Astrocyte of the spinal cord (primary cell): Measurements from ENCODE around the gene KRTAP10-3.
"Not testable (repeated sequence)": the region's sequence is repeated elsewhere in the genome, so short reads cannot be mapped to it uniquely, and the experiment has no call there.

Experiments used
- DNase-seq: peaks from one replicate; pipeline ENCODE4 v3.0.0; 2011; ENCODE audit warnings: low read depth, low spot score
- H3K4me3 ChIP-seq: 2 replicates; pipeline ENCODE4 v1.5.1; 2011; ENCODE audit warnings: low read depth, mild to moderate bottlenecking, low read length, moderate library complexity
- in situ Hi-C: cut with HindIII; loops from 2 replicates; pipeline ENCODE4 v1.10.0; 2017; ENCODE audit warnings: low sequenced_read_pairs
- TF ChIP-seq, protein P1 (sequence below): IDR thresholded peaks from 2 replicates; pipeline ENCODE4 v1.5.1; 2012; ENCODE audit warnings: low read depth, mild to moderate bottlenecking, low read length, inconsistent platforms

Gene KRTAP10-3, protein sequence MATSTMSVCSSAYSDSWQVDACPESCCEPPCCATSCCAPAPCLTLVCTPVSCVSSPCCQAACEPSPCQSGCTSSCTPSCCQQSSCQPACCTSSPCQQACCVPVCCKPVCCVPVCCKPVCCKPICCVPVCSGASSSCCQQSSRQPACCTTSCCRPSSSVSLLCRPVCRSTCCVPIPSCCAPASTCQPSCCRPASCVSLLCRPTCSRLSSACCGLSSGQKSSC

DNA sequence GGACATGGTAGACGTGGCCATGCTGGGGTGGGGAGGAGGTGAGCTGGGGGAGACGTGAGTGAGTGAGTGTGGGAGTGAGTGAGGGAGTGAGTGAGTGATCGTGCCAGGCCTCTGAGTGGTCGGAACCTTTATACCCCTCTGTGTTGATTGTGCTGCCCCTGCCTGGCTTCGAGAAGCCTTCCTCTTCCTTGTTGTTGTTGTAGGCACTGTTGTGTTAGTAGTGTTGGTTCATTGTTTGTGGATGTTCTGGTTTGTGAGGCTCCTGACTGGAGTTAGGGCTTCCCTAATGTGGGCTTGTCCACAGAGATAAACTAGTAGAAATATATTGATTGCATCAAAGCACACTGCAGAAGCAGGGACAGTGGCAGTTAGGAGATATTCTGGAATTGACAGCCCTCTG is at the start of gene KRTAP10-3:
Gene KRTAP10-3 (minus strand): TSS at position 101 of the 400 bp plus-strand sequence. CDS start 80 bp downstream, at position 21.
- no peak for DNase-seq
- TF ChIP-seq, protein P1, sequence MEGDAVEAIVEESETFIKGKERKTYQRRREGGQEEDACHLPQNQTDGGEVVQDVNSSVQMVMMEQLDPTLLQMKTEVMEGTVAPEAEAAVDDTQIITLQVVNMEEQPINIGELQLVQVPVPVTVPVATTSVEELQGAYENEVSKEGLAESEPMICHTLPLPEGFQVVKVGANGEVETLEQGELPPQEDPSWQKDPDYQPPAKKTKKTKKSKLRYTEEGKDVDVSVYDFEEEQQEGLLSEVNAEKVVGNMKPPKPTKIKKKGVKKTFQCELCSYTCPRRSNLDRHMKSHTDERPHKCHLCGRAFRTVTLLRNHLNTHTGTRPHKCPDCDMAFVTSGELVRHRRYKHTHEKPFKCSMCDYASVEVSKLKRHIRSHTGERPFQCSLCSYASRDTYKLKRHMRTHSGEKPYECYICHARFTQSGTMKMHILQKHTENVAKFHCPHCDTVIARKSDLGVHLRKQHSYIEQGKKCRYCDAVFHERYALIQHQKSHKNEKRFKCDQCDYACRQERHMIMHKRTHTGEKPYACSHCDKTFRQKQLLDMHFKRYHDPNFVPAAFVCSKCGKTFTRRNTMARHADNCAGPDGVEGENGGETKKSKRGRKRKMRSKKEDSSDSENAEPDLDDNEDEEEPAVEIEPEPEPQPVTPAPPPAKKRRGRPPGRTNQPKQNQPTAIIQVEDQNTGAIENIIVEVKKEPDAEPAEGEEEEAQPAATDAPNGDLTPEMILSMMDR, result no peak
- no peak within 1 kb of the TSS for H3K4me3 ChIP-seq
- in situ Hi-C loops, result no loop called here

DNA sequence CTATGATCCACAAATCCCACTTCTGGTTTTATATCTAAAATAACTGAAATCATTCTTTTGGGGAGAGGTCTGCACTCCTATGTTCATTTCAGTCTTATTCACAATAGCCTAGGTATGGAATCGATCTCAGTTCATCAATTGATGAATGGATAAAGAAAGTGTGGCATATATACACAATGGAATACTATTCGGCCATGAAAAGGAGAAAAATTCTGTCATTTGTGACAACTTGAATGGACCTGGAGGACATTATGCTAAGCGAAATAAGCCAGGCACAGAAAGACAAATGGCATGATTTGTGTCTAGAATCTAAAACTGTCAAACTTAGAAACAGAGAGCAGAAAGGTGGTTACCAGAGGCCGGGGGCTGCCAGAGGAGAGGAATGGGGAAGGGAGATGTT is 47.9 kb upstream of the KRTAP10-3 start:
- TF ChIP-seq, protein P1, result no peak
- DNase-seq, result no peak
- in situ Hi-C loops, result no loop called here
- no peak overlapping the region for H3K4me3 ChIP-seq

DNA sequence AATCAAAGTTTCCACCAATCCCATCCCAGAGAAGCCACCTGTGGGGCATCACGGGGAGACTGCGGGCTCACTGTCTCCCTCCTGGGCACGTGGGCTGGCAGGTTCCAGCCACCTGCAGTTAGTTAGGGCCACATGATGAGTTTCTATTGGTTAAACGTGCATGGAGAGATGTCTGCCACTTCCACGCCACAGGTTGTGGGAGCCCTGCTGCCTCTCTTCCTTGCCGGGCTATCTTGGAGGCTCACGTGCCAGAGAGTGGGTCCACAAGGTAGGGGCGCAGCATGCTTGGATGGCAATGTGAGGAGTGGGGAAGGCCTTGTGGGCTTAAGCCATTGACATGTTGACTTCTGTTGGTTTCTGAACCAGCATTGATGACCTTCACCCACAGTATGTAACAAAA is 45.3 kb upstream of the KRTAP10-3 start:
- in situ Hi-C loops, result no loop called here
- DNase-seq, result no peak
- TF ChIP-seq, protein P1, result no peak

DNA sequence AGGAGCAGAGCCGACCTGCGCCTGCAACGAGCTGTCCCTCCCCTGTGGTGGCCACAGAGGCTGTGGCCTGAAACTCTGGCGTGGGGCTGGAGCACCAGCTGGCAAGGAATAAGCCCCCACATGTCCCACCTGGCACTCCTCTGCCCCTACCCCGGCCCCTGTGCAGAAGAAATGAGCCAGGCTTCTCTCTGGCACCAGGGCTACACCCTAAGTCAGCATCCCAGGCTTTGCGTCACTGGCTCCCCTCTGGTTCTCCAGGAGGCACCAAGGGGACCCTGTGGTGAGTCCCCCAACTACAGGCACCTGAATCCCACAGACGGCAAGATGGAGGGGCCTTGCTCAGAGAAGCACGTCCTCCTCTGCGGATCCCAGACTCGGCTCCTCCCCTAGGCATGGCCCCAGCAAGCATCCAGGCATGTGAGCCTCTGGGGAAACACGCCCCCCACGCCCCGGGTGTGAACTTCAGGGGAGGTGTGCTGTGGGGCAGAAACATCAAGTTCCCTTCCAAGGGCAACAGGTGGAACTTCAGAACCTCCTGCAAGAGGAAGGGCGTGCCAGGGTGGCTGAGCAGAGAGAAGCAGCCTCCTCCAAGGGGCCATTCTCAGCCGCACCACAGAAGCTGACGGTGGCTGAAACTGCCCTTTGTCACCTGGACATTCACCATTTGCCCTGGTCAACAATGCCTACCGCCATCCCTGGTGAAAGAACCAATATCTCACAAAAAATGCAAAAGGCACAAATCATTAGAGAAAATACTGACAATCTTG is 44.7 kb upstream of the KRTAP10-3 start:
- in situ Hi-C loops, result no loop called here
- no peak overlapping the region for H3K4me3 ChIP-seq
- TF ChIP-seq, protein P1, result no peak
- no peak for DNase-seq

More for the DNA sequence above, 45.3 kb upstream of the KRTAP10-3 start:
- no peak overlapping the region for H3K4me3 ChIP-seq

DNA sequence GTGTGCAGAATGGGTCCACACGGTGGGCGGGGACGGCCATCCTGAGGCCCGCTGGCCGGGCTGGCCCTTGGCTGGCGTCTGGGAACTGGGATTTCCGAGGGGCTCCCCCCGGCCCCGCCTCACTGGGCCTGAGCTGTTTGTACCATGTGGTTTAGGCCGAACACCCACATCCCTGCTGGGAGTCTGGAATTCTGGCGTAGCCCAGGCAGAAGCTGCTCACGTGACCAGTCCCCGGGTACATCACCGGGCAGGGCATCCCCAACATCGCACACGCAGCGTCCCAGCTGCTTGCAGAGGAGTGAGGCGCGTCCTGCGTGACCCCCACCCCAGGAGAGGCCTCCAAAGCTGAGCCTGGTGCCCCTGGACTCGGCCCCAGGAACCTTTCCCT is 43.9 kb upstream of the KRTAP10-3 start:
- H3K4me3 ChIP-seq, result no peak overlapping the region
- TF ChIP-seq, protein P1, result no peak
- in situ Hi-C loops, result no loop called here
- no peak for DNase-seq

DNA sequence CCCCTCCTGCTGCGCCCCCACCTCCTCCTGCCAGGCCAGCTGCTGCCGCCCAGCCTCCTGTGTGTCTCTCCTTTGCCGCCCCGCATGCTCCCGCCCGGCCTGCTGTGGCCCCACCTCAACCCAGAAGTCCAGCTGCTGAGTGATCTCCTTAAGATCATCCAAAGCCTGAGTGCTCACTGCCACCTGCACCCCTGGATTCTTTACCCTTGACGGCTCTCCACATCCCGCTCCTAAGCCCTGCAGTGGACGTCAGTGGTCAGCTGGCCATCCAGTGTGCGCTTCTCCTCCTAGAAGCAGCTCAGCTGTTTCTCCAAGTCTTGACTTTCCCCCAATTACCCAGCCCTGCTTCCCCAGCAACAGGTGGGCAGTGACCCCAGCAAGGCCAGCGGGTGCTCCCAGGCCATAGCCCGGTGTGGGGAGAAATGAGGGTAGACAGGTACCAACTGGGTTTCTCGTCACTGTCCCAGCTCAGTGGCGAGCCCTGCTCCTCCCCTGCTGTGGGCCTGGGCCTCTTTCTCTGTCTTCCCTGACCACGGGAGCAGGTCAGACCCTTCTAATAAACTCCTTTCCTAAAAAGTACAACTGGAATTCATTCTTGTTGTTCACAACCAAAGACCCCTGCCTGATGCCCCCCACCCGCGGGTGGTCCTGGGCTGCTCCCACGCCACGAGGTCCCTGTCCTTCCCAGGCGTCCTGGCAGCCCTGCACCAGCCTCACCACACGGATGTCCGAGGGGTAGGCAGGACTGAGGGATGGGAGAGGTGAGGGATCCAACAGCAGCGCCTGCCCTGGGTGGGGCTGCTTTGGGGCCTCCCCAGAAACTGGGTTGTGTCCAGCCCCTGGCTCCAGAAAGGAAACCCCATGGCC is 43.2 kb upstream of the KRTAP10-3 start:
- TF ChIP-seq, protein P1, result no peak
- no peak overlapping the region for H3K4me3 ChIP-seq
- in situ Hi-C loops, result no loop called here
- DNase-seq, result no peak

DNA sequence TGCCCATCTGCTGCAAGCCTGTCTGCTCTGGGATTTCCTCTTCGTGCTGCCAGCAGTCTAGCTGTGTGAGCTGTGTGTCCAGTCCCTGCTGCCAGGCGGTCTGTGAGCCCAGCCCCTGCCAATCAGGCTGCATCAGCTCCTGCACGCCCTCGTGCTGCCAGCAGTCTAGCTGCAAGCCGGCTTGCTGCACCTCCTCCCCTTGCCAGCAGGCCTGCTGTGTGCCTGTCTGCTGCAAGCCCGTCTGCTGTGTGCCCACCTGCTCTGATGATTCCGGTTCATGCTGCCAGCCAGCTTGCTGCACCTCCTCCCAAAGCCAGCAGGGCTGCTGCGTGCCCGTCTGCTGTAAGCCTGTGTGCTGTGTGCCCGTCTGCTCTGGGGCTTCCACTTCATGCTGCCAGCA is 42.5 kb upstream of the KRTAP10-3 start:
- H3K4me3 ChIP-seq, DNase-seq, in situ Hi-C loops: not testable (repeated sequence)

DNA sequence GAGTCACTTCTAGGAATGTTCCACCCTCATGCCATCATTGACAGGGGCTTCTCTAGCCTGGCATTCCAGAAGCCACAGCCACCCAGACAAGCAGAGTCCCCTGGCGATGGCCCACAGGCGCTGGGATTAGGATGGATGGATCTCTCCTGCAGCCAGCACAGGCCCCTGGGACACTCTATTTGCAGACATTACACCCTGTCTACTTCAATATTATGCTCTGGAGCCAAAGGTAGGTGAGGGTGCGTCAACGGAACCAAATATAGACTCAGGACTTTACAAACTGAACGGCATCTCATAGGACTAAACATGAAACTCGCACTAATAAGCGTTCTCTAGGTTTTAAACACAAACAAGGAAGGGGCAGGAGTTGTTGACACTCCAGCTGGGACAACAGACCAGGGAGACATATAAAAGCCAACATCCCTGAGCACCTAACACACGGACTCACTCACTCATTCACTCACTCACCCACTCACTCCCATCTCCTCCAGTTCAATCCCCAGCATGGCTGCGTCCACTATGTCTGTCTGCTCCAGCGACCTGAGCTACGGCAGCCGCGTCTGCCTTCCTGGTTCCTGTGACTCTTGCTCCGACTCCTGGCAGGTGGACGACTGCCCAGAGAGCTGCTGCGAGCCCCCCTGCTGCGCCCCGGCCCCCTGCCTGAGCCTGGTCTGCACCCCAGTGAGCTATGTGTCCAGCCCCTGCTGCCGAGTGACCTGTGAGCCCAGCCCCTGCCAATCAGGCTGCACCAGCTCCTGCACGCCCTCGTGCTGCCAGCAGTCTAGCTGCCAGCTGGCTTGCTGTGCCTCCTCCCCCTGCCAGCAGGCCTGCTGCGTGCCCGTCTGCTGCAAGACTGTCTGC is 41.8 kb upstream of the KRTAP10-3 start, which contains the start of gene KRTAP10-7:
Gene KRTAP10-7 (plus strand): TSS at position 480 of the 861 bp plus-strand sequence. CDS start 25 bp downstream, at position 505.
- in situ Hi-C loops, DNase-seq, H3K4me3 ChIP-seq: not testable (repeated sequence)
